NOMO-1 (cell line): ENCODE data around the gene MACF1.
"Not testable (repeated sequence)": the region's sequence is repeated elsewhere in the genome, so short reads cannot be mapped to it uniquely, and the experiment has no call there.

Experiments
- DNase-seq, 2 experiments: peaks; one replicate each; lab custom pipeline; 2025; ENCODE audit not compliant: unreplicated experiment in 2 of 2; lab: John Stamatoyannopoulos, UW

The MACF1 gene

DNA sequence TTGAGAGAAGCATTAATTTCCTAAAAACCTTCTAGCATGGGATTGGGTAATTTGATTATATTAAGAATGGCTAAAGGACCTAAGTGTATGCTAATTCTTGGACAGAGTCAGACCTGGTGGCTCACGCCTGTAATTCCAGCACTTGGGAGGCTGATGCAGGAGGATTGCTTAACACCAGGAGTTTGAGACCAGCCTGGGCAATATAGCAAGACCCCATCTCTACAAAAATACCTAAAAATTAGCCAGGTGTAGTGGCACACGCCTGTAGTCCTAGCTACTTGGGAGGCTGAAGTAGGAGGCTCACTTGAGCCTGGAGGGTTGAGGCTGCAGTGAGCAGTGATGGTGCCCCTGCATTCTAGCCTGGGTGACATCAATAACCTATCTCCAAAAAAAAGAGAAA is 241.1 kb downstream of the MACF1 start:
- no peak for DNase-seq

DNA sequence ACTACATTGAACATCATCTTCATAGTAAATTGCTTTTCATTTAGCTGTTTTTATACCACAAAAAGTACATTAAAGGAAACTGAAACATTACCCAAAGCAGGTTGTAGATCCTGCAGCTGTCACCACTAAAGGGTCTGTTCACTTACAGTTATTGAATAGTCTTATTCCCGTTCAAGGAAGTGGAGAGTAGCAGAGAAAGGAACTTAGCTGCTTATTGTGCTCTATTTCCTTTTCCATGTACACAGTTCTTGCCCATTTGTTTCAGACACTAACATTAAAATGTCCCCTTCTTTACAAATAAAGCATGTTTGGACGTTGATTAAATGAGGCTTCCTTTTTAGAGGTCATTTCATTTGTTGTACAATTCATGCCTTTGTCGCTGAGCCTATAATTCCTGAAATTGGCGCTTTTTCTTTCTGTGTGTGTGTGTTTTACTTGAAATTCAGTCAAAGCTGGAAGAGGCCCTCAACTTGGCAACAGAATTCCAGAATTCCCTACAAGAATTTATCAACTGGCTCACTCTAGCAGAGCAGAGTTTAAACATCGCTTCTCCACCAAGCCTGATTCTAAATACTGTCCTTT is 242.6 kb downstream of the MACF1 start:
- DNase-seq: no peak

DNA sequence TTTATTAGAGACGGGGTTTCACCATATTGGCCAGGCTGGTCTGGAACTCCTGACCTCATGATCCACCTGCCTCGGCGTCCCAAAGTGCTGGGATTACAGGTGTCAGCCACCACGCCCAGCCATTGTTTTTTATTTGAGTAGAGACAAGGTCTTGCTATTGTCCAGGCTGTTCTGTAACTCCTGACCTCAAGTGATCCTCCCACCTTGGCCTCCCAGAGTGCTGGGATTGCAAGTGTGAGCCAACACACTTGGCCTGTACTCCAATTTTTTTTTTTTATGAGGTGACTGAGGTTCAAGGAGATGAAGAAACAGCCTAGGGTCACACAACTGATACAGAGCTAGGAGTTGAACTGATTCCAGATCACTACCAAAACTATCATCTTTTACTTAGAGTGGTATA is 245.5 kb downstream of the MACF1 start:
- not testable (repeated sequence) for DNase-seq

DNA sequence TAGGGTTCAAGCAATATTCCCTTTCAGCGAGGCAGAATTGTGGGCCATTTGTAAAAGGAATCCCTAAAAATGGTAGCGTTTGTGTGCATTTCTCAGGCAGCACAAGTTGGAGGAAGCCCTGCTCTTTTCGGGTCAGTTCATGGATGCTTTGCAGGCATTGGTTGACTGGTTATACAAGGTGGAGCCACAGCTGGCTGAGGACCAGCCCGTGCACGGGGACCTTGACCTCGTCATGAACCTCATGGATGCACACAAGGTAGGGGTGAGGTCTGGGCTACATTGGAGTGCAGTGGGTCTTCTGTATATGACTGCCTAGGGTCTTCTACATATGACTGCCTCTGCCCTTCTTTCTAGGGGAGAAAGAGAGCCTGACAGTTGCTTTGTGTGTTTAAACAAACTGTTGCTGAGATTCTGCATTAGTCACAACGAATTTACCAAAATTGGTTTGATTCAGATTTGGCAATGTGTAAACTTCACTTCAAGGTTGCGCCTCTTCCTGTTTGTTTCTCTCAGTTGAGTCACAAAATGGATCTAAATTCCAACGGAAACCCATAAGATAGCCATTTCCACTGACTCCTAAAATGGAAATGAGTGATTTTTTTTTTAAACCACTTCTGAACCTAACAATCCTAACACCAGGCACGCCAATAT is 246.6 kb downstream of the MACF1 start:
- no peak for DNase-seq

DNA sequence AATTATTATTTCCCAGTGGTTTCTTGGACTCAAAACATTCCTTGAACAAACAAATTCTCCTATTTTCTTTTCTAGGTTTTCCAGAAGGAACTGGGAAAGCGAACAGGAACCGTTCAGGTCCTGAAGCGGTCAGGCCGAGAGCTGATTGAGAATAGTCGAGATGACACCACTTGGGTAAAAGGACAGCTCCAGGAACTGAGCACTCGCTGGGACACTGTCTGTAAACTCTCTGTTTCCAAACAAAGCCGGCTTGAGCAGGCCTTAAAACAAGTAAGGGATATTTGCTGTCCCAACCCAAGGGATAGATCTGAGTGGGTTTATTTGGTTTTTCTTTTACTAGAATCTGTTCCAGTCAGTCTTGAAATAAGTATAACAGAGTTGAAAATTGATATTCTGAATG is 247.6 kb downstream of the MACF1 start:
- DNase-seq: no peak

DNA sequence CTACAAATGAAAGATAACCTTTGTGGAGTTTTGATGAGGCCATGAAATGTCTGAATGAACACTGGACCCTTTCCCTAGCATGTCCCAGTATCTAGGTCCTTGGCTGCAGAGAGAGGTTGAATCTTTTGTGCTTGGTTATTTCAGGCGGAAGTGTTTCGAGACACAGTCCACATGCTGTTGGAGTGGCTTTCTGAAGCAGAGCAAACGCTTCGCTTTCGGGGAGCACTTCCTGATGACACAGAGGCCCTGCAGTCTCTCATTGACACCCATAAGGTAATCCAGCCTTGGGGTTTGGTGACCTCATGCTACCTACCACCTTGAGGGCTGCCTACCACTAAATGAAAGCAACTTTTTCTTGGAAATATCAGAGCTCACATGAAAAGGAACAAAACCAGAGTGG is 248.0 kb downstream of the MACF1 start:
- DNase-seq: no peak

DNA sequence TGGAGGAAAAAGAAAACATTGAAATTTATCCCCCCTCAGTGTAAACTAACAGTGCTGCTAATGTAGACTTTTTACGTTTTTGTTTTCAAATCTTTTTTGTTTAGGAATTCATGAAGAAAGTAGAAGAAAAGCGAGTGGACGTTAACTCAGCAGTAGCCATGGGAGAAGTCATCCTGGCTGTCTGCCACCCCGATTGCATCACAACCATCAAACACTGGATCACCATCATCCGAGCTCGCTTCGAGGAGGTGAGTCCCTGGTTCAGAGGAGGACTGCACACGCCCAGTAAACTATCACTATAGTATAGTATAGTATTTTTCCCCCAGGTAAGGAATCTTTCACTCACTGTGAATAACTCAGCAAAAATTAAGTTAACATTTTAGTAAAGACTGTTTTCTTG is 249.1 kb downstream of the MACF1 start:
- no peak for DNase-seq

DNA sequence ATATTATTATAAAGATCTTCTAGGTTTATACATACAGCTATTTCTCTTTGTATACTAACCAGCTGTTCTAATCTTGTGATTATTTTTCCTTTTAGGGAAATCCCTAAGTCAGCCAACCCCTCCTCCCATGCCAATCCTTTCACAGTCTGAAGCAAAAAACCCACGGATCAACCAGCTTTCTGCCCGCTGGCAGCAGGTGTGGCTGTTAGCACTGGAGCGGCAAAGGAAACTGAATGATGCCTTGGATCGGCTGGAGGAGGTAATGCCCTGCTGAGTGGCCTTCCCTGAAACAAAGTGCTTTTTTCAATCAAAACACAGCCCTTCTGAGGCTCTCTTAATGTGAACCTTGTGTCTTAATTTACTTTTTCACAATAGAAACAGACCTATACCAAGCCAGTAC is 254.5 kb downstream of the MACF1 start:
- DNase-seq: no peak

DNA sequence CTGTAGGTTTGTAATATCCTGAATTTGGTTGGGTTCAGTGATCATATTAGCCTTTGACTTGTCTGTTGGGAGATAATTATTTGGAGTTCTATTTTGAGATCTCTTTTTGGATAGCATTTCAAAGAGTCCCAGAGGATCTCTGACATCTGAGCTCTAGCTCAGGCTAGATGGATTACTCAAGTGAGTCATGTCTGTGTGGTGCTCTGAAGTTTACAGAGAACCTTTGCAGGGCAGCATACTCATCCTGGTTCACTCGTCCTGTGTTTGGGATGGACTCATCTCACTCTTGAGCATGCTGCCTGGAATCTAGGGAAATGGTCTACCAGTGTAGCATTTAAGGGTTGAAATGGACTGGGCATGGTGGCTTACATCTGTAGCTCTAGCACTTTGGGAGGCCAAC is 257.6 kb downstream of the MACF1 start:
- no peak for DNase-seq

DNA sequence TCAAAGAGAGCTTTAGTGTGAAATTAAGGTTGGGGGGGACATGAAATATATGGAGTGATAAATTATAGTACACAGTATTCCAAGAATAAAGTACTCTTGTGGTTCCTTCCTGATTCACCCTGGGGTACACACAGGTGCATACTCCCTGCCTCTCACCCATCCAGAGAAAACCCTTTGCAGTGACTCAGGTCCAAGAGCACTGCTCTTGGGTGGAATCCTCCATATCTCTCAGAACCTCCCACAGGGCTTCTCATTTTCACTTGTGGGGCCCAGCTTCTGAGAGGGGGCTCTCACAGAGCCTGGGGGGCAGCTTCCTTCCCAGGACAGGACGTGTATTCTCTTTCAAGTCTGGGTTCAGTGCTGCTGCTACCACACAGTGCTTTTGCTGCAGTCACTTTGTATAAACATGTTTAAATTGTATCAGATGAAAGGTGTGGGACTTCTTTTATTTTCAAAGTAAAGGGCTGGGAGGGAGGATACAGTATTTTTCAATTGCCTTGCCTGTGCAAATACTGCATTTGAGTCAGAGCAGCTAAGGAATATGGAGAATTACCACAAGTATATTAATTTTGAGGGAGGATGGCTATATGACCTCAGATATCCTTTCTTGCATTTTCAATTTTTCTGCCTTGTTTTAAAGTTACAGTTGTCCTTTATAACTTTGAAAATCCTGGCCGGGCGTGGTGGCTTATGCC is 262.1 kb downstream of the MACF1 start:
- DNase-seq: no peak

DNA sequence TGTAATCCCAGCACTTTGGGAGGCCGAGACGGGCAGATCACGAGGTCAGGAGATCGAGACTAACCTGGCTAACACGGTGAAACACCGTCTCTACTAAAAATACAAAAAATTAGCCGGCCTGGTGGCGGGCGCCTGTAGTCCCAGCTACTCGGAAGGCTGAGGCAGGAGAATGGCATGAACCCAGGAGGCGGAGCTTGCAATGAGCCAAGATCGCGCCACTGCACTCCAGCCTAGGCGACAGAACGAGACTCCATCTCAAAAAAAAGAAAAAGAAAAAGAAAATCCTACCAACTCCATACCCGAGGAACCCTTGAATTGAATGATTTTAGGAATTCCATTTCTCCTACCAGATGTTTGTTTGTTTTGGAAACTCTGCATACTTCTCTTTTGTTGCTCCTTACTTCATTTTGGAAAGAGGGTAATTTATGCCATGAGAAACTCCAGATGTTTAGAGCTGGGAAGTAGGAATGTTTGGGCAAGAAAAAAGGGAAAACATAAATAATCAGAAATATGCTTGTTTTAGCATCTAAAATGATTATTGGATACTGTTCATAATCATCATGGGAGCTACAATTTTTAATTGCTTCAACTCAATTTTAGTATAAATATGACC is 262.7 kb downstream of the MACF1 start:
- DNase-seq: not testable (repeated sequence)

DNA sequence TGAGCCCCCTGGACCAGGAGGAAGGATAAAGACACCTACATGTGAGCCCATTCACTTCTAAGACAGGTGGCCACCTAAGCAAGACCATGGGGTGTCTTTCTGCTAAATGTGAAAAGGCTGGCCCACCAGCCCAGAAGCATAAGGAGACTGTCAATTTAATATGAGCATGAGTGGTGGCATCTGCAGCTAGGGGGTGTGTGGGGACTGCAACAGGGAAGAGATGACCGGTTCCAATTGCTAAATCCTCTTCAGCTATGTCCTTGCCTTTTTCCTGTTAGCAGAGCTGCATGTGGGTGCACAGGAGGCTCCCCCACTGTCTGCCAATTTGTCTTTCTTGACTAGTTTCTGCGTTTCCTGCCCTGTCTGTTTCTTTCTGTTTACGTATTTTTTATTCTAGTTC is 264.7 kb downstream of the MACF1 start:
- no peak for DNase-seq

DNA sequence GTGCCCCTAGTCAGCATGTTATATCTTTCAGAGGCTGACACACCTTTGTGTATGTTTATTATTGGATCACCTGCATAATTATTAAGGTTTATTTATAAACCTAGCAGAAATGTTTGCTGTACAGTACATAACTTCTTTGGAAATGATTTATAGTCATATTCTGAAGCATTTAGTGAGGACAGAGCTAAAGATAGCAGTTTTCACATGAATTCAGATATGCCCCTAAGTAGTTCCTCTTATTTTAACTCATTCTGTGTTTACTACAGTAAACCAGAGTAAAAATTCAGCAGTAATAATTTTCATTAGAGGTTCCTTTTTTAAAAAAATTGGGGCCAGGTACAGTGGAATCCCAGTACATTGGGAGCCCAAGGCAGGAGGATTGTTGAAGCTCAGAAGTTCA is 265.5 kb downstream of the MACF1 start:
- no peak for DNase-seq

DNA sequence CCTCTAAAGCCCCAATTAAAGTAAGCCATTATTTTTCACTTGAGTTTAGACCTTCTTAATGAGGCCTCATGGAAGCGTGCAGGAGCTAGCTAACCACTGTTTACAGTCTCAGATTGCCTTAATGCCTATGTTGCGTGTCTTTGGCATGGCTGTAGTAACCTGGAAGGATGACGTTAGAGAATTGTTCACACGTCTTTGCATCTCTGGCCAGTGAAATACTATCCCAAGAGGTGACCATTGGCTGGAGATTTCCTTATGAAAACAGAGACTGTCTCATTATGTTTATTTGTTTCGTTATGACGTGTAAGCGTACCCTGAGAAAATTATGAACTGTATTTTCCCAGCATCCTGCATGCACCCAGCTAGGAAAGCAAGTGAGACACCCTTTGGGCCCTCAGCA is 268.3 kb downstream of the MACF1 start:
- DNase-seq: no peak

DNA sequence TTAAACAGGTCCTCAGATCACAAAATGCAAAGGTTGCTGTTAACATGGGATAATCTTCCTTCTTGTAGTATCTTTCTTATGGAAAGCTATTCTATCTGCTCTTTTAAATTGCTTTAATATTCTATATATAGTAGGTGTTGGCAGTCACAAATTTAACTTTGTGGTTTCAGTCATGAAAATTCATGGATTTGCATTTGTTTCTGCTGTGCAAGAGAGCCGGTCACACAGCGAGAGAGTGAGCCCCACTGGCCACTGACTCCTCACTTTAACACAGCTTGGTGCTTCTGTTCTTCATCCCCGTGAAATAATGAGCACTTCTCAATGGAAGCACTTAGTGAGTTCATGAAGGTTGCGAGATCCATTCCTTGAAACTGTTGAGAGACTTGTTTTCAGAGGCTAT is 268.8 kb downstream of the MACF1 start:
- no peak for DNase-seq

DNA sequence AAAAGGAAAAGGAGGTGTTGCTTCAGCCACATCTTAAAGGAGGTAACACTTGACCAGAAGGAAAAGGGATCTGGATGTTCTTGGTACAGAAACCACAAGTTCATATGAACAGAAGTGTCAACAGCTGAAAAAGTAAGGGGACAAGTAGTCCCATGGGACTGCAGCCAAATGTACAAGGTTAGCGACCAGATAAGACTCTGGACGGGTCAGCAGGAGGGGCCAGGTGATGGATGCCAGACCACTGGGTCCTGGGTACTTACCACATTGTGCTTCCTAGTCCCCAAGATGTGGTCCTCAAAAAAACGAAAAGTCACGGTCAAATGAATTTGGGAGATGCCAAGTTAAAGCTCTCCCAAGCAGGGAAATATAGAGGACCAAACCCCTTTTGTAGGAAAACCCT is 270.3 kb downstream of the MACF1 start:
- DNase-seq: no peak

DNA sequence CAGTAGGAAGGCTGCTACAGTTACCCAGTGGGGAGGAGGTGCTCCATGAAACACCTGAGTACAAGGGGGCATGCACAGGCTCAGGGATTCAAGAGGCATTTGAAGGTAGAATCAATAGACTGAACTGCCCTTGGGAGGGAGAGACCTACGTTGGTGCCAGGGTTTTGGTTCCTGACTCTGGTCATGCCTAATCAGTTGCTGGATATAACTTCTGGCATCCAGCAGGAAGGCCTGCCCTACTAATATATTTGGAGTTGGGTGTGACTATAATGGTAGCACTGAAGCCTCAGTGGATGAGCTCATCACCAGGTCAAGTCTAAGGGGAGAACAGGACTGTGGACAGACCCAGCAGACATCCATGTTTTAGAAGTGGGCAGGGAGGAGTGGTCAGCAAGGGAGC is 271.1 kb downstream of the MACF1 start:
- not testable (repeated sequence) for DNase-seq

DNA sequence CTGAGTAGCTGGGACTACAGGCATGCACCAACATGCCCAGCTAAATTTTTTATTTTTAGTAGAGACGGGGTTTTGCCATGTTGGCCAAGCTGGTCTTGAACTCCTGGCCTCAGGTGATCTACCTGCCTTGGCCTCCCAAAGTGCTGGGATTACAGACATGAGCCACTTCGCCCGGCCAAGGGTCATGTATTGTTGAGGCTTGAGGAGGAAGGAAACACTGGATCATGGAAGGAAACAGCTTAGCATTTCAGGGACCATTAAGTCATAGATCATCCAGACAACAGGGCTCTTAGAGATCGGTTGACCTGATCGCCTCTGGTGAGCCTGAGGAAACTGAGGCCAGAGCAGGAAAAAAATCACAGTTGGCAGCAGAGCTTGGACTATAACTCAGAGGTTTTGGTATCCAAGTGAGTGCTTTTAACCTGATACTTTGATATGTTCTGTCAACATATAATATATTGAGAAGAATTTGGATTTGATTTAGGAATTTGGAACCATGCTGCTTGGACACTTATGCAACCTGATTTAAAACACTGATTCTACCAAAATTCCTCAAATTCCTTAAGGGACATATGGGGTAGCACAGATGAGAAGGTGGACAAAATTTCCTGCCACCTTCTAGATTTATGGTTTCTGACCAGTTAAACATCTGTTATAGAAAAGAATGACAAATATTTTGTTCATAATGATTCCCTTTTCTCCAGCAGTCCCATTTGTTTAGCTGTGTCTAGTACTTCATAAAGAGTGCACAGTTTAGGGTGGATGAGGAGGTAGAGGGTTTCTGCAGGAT is 273.8 kb downstream of the MACF1 start:
- DNase-seq: no peak

DNA sequence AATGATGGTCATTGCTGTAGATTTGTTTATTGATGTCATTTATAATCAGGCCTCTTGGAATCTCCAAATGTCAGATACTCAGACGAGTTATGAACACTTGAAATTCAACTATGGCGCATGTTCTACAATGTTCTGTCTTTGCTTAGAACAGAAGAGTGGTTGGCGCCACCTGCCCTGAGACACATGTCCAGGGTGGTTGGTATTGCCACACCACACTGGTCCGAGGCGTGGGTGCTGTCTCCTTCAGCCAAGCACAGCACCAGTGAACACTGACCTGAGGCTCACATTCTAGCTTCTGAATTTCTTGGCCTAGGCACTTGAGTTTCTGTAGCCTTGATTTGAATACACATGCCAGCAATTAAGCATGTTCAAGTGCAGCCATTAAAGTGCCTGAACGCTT is 276.8 kb downstream of the MACF1 start:
- no peak for DNase-seq

DNA sequence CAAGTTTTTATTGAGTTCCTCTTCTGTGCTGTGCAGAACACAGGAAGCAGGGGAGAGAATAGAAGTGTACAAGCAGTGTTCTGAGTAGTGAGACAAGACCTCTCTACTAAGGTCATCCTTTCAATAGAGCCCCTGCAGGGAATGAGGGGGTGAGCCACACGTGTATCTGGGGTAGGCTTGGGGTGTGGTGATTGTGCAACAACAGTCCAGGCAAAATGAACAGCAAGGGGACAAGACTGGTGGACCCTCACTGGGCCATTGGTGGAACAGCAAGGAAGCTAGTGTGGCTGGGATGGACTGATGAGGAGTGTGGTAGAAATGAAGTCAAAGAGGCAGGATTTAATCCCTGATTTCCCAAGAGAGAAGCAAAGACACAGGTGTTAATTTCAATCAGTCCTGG is 278.8 kb downstream of the MACF1 start:
- DNase-seq: no peak

DNA sequence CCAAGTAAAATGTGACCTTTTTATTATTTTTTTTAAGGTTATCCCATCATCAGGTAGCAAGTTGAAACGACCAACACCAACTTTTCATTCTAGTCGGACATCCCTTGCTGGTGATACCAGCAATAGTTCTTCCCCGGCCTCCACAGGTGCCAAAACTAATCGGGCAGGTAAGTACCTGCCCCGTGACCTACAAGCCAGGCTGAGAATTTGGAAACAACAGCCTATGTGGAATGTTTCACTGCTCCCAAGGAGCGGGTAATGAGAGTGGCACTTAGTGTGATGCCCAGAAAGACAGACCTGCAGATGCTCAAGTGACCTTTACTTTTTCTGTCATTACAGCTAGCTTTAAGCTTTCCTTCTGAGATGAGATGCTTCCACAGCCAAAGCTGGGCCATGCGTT is 280.1 kb downstream of the MACF1 start:
- DNase-seq: no peak
